CD4-positive, alpha-beta T cell treated with Interleukin-4 for 1 hour (primary cell): Measurements from ENCODE around the gene STPG1.

ENCODE experiments used
- DNase-seq, 2 donors: peaks; one replicate each; pipeline ENCODE4 v3.0.0-alpha.2; 2020 to 2022

The STPG1 gene

GRCh38 chr1:24366707-24367106, 46.9 kb downstream of the STPG1 start:
- no peak for DNase-seq

GRCh38 chr1:24364975-24365678, 48.5 kb downstream of the STPG1 start:
- DNase-seq, result peak in 1 of 2 donors; percentile 44

- no peak for DNase-seq
Measured at GRCh38 chr1:24364605-24364974, 49.0 kb downstream of the STPG1 start.

- DNase-seq, result no peak
Measured at GRCh38 chr1:24363994-24364393, 49.6 kb downstream of the STPG1 start.

- no peak for DNase-seq
Measured at GRCh38 chr1:24362982-24363614, 50.5 kb downstream of the STPG1 start.

GRCh38 chr1:24362396-24362795, 51.2 kb downstream of the STPG1 start:
- no peak for DNase-seq

- DNase-seq, result no peak
Measured at GRCh38 chr1:24361811-24362210, 51.8 kb downstream of the STPG1 start.

- no peak for DNase-seq
Measured at GRCh38 chr1:24360681-24361080, 52.9 kb downstream of the STPG1 start.

GRCh38 chr1:24357038-24357437, 56.5 kb downstream of the STPG1 start:
- DNase-seq, result no peak

- DNase-seq, result no peak
Measured at GRCh38 chr1:24355466-24355865, 58.1 kb downstream of the STPG1 start.

- DNase-seq, result no peak
Measured at GRCh38 chr1:24353292-24353891, 60.2 kb downstream of the STPG1 start.

GRCh38 chr1:24351918-24352627, 61.5 kb downstream of the STPG1 start:
- no peak for DNase-seq

- DNase-seq, result no peak
Measured at GRCh38 chr1:24351247-24351646, 62.3 kb downstream of the STPG1 start.

- no peak for DNase-seq
Measured at GRCh38 chr1:24349891-24350290, 63.7 kb downstream of the STPG1 start.

GRCh38 chr1:24348196-24348595, 65.4 kb downstream of the STPG1 start:
- no peak for DNase-seq

GRCh38 chr1:24347159-24347934, 66.2 kb downstream of the STPG1 start:
- DNase-seq, result no peak

- no peak for DNase-seq
Measured at GRCh38 chr1:24345334-24345733, 68.2 kb downstream of the STPG1 start.

- DNase-seq, result no peak
Measured at GRCh38 chr1:24344090-24344742, 69.4 kb downstream of the STPG1 start.

- DNase-seq, result no peak
Measured at GRCh38 chr1:24343412-24344089, 70.0 kb downstream of the STPG1 start.

- no peak for DNase-seq
Measured at GRCh38 chr1:24341260-24341659, 72.3 kb downstream of the STPG1 start.

- DNase-seq, result no peak
Measured at GRCh38 chr1:24340770-24341169, 72.8 kb downstream of the STPG1 start.

GRCh38 chr1:24339996-24340395, 73.6 kb downstream of the STPG1 start:
- no peak for DNase-seq
